ENCODE data around the gene PRRC2A.
A peak's percentile ranks its signal among the peaks of the same experiment; 100 is the strongest.

The PRRC2A gene

GRCh38 chr6:31654574-31655348, 34.2 kb downstream of the PRRC2A start:
- DNase-seq, result no peak

GRCh38 chr6:31655349-31656237, 35.1 kb downstream of the PRRC2A start, which contains the start of gene APOM:
Gene APOM, plus strand, starts transcription at chr6:31655894. Its CDS starts 73 bp downstream, at chr6:31655967.
- no peak for DNase-seq

- no peak for DNase-seq
Observed at GRCh38 chr6:31657406-31658157, 37.1 kb downstream of the PRRC2A start.

- DNase-seq, result no peak
Observed at GRCh38 chr6:31658158-31658688, 37.7 kb downstream of the PRRC2A start.

- no peak for DNase-seq
Observed at GRCh38 chr6:31658983-31659648, 38.6 kb downstream of the PRRC2A start.

GRCh38 chr6:31659649-31660380, 39.3 kb downstream of the PRRC2A start:
- no peak for DNase-seq

- DNase-seq, result peak; percentile 70
Observed at GRCh38 chr6:31660381-31661261, 40.1 kb downstream of the PRRC2A start, which contains the start of gene C6orf47. Gene C6orf47, minus strand, starts transcription at chr6:31660778. Its CDS starts 831 bp downstream, at chr6:31659947.

- no peak for DNase-seq
Observed at GRCh38 chr6:31661262-31662123, 41.0 kb downstream of the PRRC2A start.

- DNase-seq, result no peak
Observed at GRCh38 chr6:31662124-31662723, 41.7 kb downstream of the PRRC2A start.

- no peak for DNase-seq
Observed at GRCh38 chr6:31663126-31663960, 42.8 kb downstream of the PRRC2A start.

GRCh38 chr6:31663961-31664789, 43.7 kb downstream of the PRRC2A start:
- DNase-seq, result no peak

GRCh38 chr6:31664790-31665500, 44.4 kb downstream of the PRRC2A start, which contains the start of gene GPANK1:
Gene GPANK1, minus strand, starts transcription at chr6:31664997. Its CDS starts 519 bp downstream, at chr6:31664478.
- peak; percentile 83 for DNase-seq

GRCh38 chr6:31665501-31666336, 45.2 kb downstream of the PRRC2A start, which contains the start of gene CSNK2B:
Gene CSNK2B, plus strand, starts transcription at chr6:31666080. Its CDS starts 752 bp downstream, at chr6:31666832.
- peak; percentile 94 for DNase-seq

- DNase-seq, result no peak
Observed at GRCh38 chr6:31666337-31666965, 45.9 kb downstream of the PRRC2A start.

- no peak for DNase-seq
Observed at GRCh38 chr6:31669676-31670075, 49.2 kb downstream of the PRRC2A start, which contains the start of gene LY6G5B. Gene LY6G5B, plus strand, starts transcription at chr6:31669976. Its CDS starts 975 bp downstream, at chr6:31670951.
